Ascending aorta (tissue), 2 donors: Measurements from ENCODE around the gene SULT1E1. TPM values are rescaled to one million over a fixed set of nuclear protein-coding genes. Genes with fewer than 3 reads are reported as not detected.

Experiments
- DNase-seq, 2 donors: peaks; one replicate each; pipeline ENCODE4 v3.0.0-alpha.2; 2019; ENCODE audit warnings: low spot score in 2 of 2
- H3K27ac ChIP-seq, 2 donors: fragments of 200-600 bp; sonication (generic); one replicate each; pipeline ENCODE4 v1.5.1; 2016 to 2017; ENCODE audit warnings: mild to moderate bottlenecking in 1 of 2
- H3K27me3 ChIP-seq: fragments of 200-600 bp; sonication (generic); one replicate; pipeline ENCODE4 v1.5.1; 2017
- H3K36me3 ChIP-seq, 2 donors: fragments of 200-600 bp; sonication (generic); one replicate each; pipeline ENCODE4 v1.5.1; 2016
- H3K4me1 ChIP-seq, 2 donors: fragments of 200-600 bp; sonication (generic); one replicate each; pipeline ENCODE4 v1.5.1; 2016 to 2017; ENCODE audit warnings: mild to moderate bottlenecking in 1 of 2
- H3K4me3 ChIP-seq, 2 donors: fragments of 200-600 bp; sonication (generic); one replicate each; pipeline ENCODE4 v1.5.1; 2016 to 2017; ENCODE audit warnings: mild to moderate bottlenecking in 1 of 2
- H3K9me3 ChIP-seq, 2 donors: fragments of 200-600 bp; sonication (generic); one replicate each; pipeline ENCODE4 v1.5.1; 2016
- intact Hi-C: fragments of 100-400 bp; cut with DNase I; formaldehyde crosslinking; loops from one replicate; pipeline ENCODE4 v1.15.1; 2023
- total RNA-seq: library from RNA; depleted of rRNA; stranded (reverse); fragments of >200 nt; gene quantifications from one replicate; pipeline ENCODE4 v1.1.0, GENCODE V29; 2016
- TF ChIP-seq, protein P1 (sequence below), 3 experiments: fragments of 200-600 bp in 2 of 3; fragments of 450-650 bp in 1 of 3; sonication (generic) in 2 of 3; IDR thresholded peaks; one replicate each; pipeline ENCODE4 v1.5.1; 2016 to 2019; ENCODE audit warnings: antibody characterized with exemption in 3 of 3, mild to moderate bottlenecking in 1 of 3, moderate library complexity in 1 of 3

Gene SULT1E1
- total RNA-seq, 1 donor from 2014 or later: not detected

DNA sequence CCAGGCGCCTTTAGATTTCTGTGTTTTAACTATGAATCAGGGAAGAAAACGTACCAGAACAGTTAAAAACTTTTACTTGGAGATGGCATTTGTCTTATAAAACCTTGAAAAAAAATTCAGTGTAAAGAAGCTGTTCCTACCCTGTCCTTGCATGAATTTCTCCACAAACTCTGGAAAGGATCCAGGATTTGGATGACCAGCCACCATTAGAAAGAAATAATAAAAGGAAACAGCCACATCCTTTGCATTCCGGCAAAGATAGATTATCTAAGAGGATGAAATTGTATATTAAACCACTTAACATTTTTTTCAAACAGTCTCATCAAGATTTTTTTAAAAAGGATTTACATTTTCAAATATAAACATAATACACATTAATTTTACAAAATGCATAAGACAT lies 10.6 kb downstream of the SULT1E1 start:
- Histone ChIP-seq H3K27ac (no peak overlapping the region), H3K27me3 (no peaks in the 10 kb centered on the region), H3K9me3 (no peaks in the 10 kb centered on the region), H3K4me3 (no peak overlapping the region), H3K36me3 (no peaks in the 10 kb centered on the region), H3K4me1 (no peaks in the 10 kb centered on the region)
- intact Hi-C loops: no loop called here
- TF ChIP-seq, protein P1, sequence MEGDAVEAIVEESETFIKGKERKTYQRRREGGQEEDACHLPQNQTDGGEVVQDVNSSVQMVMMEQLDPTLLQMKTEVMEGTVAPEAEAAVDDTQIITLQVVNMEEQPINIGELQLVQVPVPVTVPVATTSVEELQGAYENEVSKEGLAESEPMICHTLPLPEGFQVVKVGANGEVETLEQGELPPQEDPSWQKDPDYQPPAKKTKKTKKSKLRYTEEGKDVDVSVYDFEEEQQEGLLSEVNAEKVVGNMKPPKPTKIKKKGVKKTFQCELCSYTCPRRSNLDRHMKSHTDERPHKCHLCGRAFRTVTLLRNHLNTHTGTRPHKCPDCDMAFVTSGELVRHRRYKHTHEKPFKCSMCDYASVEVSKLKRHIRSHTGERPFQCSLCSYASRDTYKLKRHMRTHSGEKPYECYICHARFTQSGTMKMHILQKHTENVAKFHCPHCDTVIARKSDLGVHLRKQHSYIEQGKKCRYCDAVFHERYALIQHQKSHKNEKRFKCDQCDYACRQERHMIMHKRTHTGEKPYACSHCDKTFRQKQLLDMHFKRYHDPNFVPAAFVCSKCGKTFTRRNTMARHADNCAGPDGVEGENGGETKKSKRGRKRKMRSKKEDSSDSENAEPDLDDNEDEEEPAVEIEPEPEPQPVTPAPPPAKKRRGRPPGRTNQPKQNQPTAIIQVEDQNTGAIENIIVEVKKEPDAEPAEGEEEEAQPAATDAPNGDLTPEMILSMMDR (IDR thresholded peaks at IDR 0.05): no peak
- no peak for DNase-seq

DNA sequence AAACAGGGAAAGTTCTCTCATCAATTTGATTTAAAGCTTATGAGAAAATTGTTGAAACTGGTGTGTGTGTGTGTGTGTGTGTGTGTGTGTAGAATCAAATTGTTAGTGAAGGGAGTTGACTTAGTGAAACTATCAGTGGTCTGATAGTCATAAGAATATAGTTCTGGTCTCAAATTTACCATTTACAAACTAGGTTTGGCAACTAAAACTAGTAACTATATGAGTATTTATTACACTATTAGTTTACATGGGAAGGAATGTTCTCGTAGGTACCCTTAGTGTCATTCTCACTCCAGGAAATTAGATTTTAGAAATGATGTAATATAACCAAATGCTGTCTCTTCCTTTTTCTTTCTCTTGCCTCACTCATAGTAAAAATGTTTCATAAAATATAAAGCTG lies 11.9 kb downstream of the SULT1E1 start:
- Histone ChIP-seq H3K36me3 (no peaks in the 10 kb centered on the region), H3K4me1 (no peaks in the 10 kb centered on the region), H3K9me3 (no peaks in the 10 kb centered on the region), H3K27me3 (no peaks in the 10 kb centered on the region), H3K27ac (no peak overlapping the region), H3K4me3 (no peak overlapping the region)
- TF ChIP-seq, protein P1 (IDR thresholded peaks at IDR 0.05): no peak
- intact Hi-C loops: no loop called here
- no peak for DNase-seq

DNA sequence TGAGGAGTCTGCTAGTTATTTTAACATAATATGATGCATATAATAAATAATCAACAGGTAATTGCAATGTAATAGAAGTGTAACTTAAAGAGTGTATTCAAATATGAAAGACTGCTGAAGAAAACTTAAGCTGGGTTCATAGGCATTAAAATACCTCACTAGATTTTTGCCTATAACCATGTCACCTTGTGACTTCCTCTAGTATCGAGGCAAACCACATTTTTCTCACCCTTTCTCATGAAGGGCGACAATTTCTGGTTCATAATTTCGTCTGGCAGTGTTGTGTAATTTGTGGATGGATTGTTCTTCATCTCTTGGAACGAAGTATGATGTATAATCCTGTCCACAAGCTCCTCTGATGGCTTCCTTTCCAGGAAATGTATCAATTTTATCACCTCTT lies 16.0 kb downstream of the SULT1E1 start:
- no peaks in the 10 kb centered on the region for H3K27me3 ChIP-seq
- H3K27ac ChIP-seq: no peak overlapping the region
- H3K36me3 ChIP-seq: no peaks in the 10 kb centered on the region
- no peak overlapping the region for H3K4me3 ChIP-seq
- intact Hi-C loops: no loop called here
- no peak for DNase-seq
- no peaks in the 10 kb centered on the region for H3K4me1 ChIP-seq
- TF ChIP-seq, protein P1 (IDR thresholded peaks at IDR 0.05): no peak
- no peaks in the 10 kb centered on the region for H3K9me3 ChIP-seq

GRCh38 chr4:69843301-69843700 lies 16.6 kb downstream of the SULT1E1 start:
- Histone ChIP-seq H3K9me3 (no peaks in the 10 kb centered on the region), H3K27me3 (no peaks in the 10 kb centered on the region), H3K36me3 (no peaks in the 10 kb centered on the region), H3K27ac (no peak overlapping the region), H3K4me3 (no peak overlapping the region), H3K4me1 (no peaks in the 10 kb centered on the region)
- TF ChIP-seq, protein P1 (IDR thresholded peaks at IDR 0.05): no peak
- intact Hi-C loops: no loop called here
- no peak for DNase-seq

DNA sequence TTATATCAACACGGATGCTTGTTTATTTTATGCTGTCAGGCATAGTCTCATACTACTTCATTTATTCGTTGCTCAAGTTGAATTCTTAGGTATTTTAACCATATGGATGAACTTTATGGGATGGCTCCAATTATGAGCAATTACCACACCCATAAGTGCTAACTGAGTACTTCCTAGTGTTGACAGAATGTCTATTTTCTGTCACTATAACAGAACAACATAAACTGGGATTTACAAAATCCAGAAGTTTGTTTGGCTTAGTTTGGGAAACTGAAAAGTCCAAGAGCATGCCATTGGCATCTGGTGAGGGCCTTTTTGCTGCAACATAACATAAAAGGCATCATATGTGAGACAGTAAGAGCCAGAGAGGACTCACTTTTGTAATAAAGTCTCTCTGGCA lies 21.0 kb downstream of the SULT1E1 start:
- Histone ChIP-seq H3K27me3 (no peaks in the 10 kb centered on the region), H3K9me3 (no peaks in the 10 kb centered on the region), H3K36me3 (no peaks in the 10 kb centered on the region), H3K27ac (no peak overlapping the region), H3K4me1 (no peaks in the 10 kb centered on the region), H3K4me3 (no peak overlapping the region)
- no peak for DNase-seq
- TF ChIP-seq, protein P1 (IDR thresholded peaks at IDR 0.05): no peak
- intact Hi-C loops: no loop called here

- TF ChIP-seq, protein P1 (IDR thresholded peaks at IDR 0.05): no peak
- Histone ChIP-seq H3K4me3 (no peak overlapping the region), H3K36me3 (no peaks in the 10 kb centered on the region), H3K27me3 (no peaks in the 10 kb centered on the region), H3K27ac (no peak overlapping the region), H3K4me1 (no peaks in the 10 kb centered on the region), H3K9me3 (no peaks in the 10 kb centered on the region)
- intact Hi-C loops: no loop called here
- DNase-seq: no peak
Measured at GRCh38 chr4:69836287-69836686, 23.7 kb downstream of the SULT1E1 start.
